Neuronal stem cell (in vitro differentiated cells): ENCODE measurements around the gene WWP2.

Experiments
- DNase-seq: peaks from one replicate; pipeline ENCODE4 v3.0.0-alpha.2; 2013; ENCODE audit warnings: low spot score
- H2AFZ ChIP-seq: one replicate; pipeline ENCODE4 v1.6.1; 2013; ENCODE audit warnings: mild to moderate bottlenecking, low read length, inconsistent platforms
- H2AK5ac ChIP-seq: 2 replicates; pipeline ENCODE4 v1.6.1; 2013; ENCODE audit warnings: low read depth, mild to moderate bottlenecking, inconsistent platforms, low read length, moderate library complexity, mixed read lengths
- H2BK120ac ChIP-seq: 2 replicates; pipeline ENCODE4 v1.6.1; 2013; ENCODE audit warnings: low read depth, mild to moderate bottlenecking, inconsistent platforms, low read length, moderate library complexity, mixed read lengths
- H2BK12ac ChIP-seq: one replicate; pipeline ENCODE4 v1.6.1; 2013; ENCODE audit warnings: low read length, inconsistent platforms
- H2BK15ac ChIP-seq: 2 replicates; pipeline ENCODE4 v1.6.1; 2013; ENCODE audit warnings: mild to moderate bottlenecking, low read length, inconsistent platforms, mixed read lengths
- H2BK5ac ChIP-seq: one replicate; pipeline ENCODE4 v1.6.1; 2013; ENCODE audit warnings: inconsistent platforms, mild to moderate bottlenecking, low read length, moderate library complexity
- H3K14ac ChIP-seq: one replicate; pipeline ENCODE4 v1.6.1; 2013; ENCODE audit warnings: low read length, inconsistent platforms
- H3K18ac ChIP-seq: 2 replicates; pipeline ENCODE4 v1.6.1; 2013; ENCODE audit warnings: low read length, inconsistent platforms
- H3K23ac ChIP-seq: 2 replicates; pipeline ENCODE4 v1.6.1; 2013; ENCODE audit warnings: low read depth, mild to moderate bottlenecking, mixed read lengths, low read length, inconsistent platforms; ENCODE audit not compliant: poor library complexity
- H3K27ac ChIP-seq: replicated peaks from 3 replicates; pipeline ENCODE4 v1.5.1; 2013; ENCODE audit warnings: low read length, inconsistent platforms
- H3K27me3 ChIP-seq, 3 experiments: 2 replicates each; pipeline ENCODE4 v1.6.1; 2013; ENCODE audit warnings: low read length in 3 of 3, mild to moderate bottlenecking in 2 of 3, inconsistent platforms in 1 of 3, low read depth in 1 of 3, mixed read lengths in 1 of 3, moderate library complexity in 1 of 3; ENCODE audit not compliant: control insufficient read depth in 3 of 3, insufficient read depth in 3 of 3
- H3K36me3 ChIP-seq, 2 donors: replicated peaks in 1 of 2; 2 replicates each; pipeline ENCODE4 v1.6.1; 2013; ENCODE audit warnings: low read length in 2 of 2; ENCODE audit not compliant: control insufficient read depth in 2 of 2, insufficient read depth in 2 of 2
- H3K4ac ChIP-seq: 2 replicates; pipeline ENCODE4 v1.6.1; 2013; ENCODE audit warnings: inconsistent platforms, mild to moderate bottlenecking, low read length, moderate library complexity
- H3K4me1 ChIP-seq, 2 donors: 1 replicate in 1 of 2; 2 replicates in 1 of 2; pipeline ENCODE4 v1.6.1; 2013; ENCODE audit warnings: low read length in 2 of 2, low read depth in 1 of 2; ENCODE audit not compliant: control insufficient read depth in 2 of 2, insufficient read depth in 1 of 2
- H3K4me2 ChIP-seq: one replicate; pipeline ENCODE4 v1.6.1; 2013; ENCODE audit warnings: mild to moderate bottlenecking, low read length, inconsistent platforms; ENCODE audit not compliant: insufficient read depth, poor library complexity, severe bottlenecking
- H3K4me3 ChIP-seq, 2 donors: 2 replicates each; pipeline ENCODE4 v1.5.1; 2013; ENCODE audit warnings: low read length in 2 of 2, mild to moderate bottlenecking in 2 of 2, inconsistent platforms in 1 of 2, moderate library complexity in 1 of 2
- H3K79me1 ChIP-seq: one replicate; pipeline ENCODE4 v1.6.1; 2013; ENCODE audit warnings: low read depth, mild to moderate bottlenecking, inconsistent platforms, low read length, moderate library complexity
- H3K9ac ChIP-seq: one replicate; pipeline ENCODE4 v1.6.1; 2013; ENCODE audit warnings: mild to moderate bottlenecking, low read depth, low read length, inconsistent platforms; ENCODE audit not compliant: poor library complexity
- H3K9me3 ChIP-seq, 2 donors: replicated peaks in 1 of 2; 2 replicates each; pipeline versions ENCODE3 to v1.6.1; 2013; ENCODE audit warnings: low read length in 2 of 2, mild to moderate bottlenecking in 2 of 2, inconsistent platforms in 1 of 2, low read depth in 1 of 2, mixed read lengths in 1 of 2, moderate library complexity in 1 of 2; ENCODE audit not compliant: control insufficient read depth in 2 of 2, insufficient read depth in 1 of 2
- H4K8ac ChIP-seq: one replicate; pipeline ENCODE4 v1.6.1; 2013; ENCODE audit warnings: low read depth, mild to moderate bottlenecking, inconsistent platforms, low read length, moderate library complexity
- H4K91ac ChIP-seq: one replicate; pipeline ENCODE4 v1.6.1; 2013; ENCODE audit warnings: low read length, low read depth, mild to moderate bottlenecking, inconsistent platforms; ENCODE audit not compliant: poor library complexity
- whole genome bisulfite sequencing, 2 donors: extraction: QIAGEN DNeasy Blood & Tissue Kit; methylation state at CpG; one replicate each; pipeline ENCODE4 v1.1.7; 2013; ENCODE audit warnings: missing lambda C conversion rate in 2 of 2, mixed read lengths in 1 of 2; ENCODE audit not compliant: insufficient read length in 2 of 2, insufficient replicate concordance in 1 of 2; ENCODE audit errors: extremely low coverage in 2 of 2; 5-methylcytosine and 5-hydroxymethylcytosine counted together

WWP2 gene

DNA sequence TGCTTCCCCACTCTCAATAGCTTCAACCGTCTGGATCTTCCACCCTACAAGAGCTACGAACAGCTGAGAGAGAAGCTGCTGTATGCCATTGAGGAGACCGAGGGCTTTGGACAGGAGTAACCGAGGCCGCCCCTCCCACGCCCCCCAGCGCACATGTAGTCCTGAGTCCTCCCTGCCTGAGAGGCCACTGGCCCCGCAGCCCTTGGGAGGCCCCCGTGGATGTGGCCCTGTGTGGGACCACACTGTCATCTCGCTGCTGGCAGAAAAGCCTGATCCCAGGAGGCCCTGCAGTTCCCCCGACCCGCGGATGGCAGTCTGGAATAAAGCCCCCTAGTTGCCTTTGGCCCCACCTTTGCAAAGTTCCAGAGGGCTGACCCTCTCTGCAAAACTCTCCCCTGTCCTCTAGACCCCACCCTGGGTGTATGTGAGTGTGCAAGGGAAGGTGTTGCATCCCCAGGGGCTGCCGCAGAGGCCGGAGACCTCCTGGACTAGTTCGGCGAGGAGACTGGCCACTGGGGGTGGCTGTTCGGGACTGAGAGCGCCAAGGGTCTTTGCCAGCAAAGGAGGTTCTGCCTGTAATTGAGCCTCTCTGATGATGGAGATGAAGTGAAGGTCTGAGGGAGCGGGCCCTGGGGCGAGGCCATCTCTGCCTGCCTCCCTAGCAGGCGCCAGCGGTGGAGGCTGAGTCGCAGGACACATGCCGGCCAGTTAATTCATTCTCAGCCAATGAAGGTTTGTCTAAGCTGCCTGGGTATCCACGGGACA is 177.9 kb downstream of the WWP2 start:
- DNase-seq, result no peak
- Histone ChIP-seq H4K8ac (no peak overlapping the region), H3K4me3 (no peak overlapping the region), H3K23ac (peak overlapping the region; percentile 25), H2BK120ac (no peak overlapping the region), H3K27me3 (no peaks in the 10 kb centered on the region), H2BK5ac (peak overlapping the region; percentile 53), H3K18ac (peak overlapping the region; percentile 17), H3K9ac (no peak overlapping the region), H2AFZ (no peak overlapping the region), H3K14ac (no peak overlapping the region), H3K36me3 (peaks cover 27 to 54% of the 10 kb centered on the region in 2 donors), H3K4me2 (no peak overlapping the region), H4K91ac (no peak overlapping the region), H3K4me1 (peaks cover 21 to 25% of the 10 kb centered on the region in 2 donors), H3K27ac (no peak overlapping the region), H2AK5ac (peak overlapping the region; percentile 10), H3K79me1 (no peaks in the 10 kb centered on the region), H2BK12ac (no peak overlapping the region), H3K4ac (no peak overlapping the region), H3K9me3 (no peaks in the 10 kb centered on the region), H2BK15ac (no peak overlapping the region)
- no CpG with 5 or more reads among the region's 26 CpGs for WGBS, 2 donors

GRCh38 chr16:69940676-69941075 is 178.5 kb downstream of the WWP2 start:
- no peaks in the 10 kb centered on the region for H3K9me3 ChIP-seq
- H2BK5ac ChIP-seq, result peak overlapping the region; percentile 53
- no peak overlapping the region for H2BK120ac ChIP-seq
- H4K91ac ChIP-seq, result no peak overlapping the region
- H3K9ac ChIP-seq, result no peak overlapping the region
- no peak overlapping the region for H3K23ac ChIP-seq
- no peaks in the 10 kb centered on the region for H3K79me1 ChIP-seq
- no peak overlapping the region for H3K14ac ChIP-seq
- no CpG with 5 or more reads among the region's 13 CpGs for WGBS, 2 donors
- no peak overlapping the region for H3K4me2 ChIP-seq
- H3K36me3 ChIP-seq, result peaks cover 25 to 52% of the 10 kb centered on the region in 2 donors
- no peak overlapping the region for H3K4ac ChIP-seq
- H3K4me1 ChIP-seq, result peaks cover 21 to 25% of the 10 kb centered on the region in 2 donors
- peak overlapping the region; percentile 97 for H2BK15ac ChIP-seq
- H2BK12ac ChIP-seq, result no peak overlapping the region
- no peak for DNase-seq
- H2AK5ac ChIP-seq, result peak overlapping the region; percentile 74
- H3K18ac ChIP-seq, result peak overlapping the region; percentile 71
- H3K4me3 ChIP-seq, result no peak overlapping the region
- H2AFZ ChIP-seq, result no peak overlapping the region
- no peak overlapping the region for H3K27ac ChIP-seq
- no peak overlapping the region for H4K8ac ChIP-seq
- H3K27me3 ChIP-seq, result no peaks in the 10 kb centered on the region

DNA sequence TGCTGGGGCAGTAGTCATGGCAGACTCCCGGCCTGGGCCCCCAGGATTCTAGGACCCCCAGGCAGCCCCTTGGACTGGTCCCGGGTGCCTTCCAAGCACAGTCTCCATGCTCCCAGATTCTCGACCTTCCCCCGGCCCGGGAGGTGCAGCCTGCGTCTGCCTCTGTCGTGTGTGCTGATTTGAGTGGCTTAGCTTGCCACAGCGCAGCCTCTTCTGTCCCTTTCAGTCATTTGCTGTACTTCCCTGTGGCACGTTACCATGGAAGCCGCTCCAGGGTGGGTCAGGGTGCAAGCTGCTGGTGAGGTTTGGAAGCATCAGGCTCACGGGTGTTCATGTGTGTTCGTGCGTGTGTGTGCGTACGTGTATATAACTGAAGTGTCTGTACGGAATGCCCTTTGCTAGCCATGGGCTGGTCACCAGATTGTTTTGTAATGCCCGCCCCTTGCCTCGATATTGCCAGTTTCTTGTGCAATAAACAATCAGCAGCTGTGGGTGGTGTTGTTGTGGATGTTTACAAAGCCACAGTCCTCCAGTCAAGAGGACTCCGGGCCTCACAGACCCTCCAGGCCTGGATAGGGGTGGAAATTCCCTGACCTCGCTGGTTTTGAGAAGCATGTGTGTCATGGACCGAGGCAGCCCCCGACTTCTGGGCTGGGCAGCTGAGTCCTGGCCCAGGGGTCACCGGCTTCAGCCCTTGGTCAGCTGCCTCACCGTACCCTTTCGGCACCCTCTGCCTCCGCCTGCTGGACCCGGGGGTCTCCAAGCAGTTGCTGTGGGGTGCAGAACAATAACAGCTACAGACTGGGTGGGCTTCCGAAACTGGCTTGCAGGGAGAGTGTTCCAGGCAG is 179.3 kb downstream of the WWP2 start:
- Histone ChIP-seq H3K27ac (no peak overlapping the region), H4K8ac (no peak overlapping the region), H3K4me3 (no peak overlapping the region), H4K91ac (peak overlapping the region; percentile 75), H3K4ac (peak overlapping the region; percentile 85), H2BK12ac (peak overlapping the region; percentile 97), H3K18ac (peak overlapping the region; percentile 23), H2AFZ (no peak overlapping the region), H3K9me3 (no peaks in the 10 kb centered on the region), H3K79me1 (no peaks in the 10 kb centered on the region), H3K23ac (no peak overlapping the region), H3K9ac (peak overlapping the region; percentile 60), H3K4me2 (no peak overlapping the region), H3K27me3 (no peaks in the 10 kb centered on the region), H2BK5ac (peak overlapping the region; percentile 53), H3K36me3 (peaks cover 21 to 44% of the 10 kb centered on the region in 2 donors), H2AK5ac (peak overlapping the region; percentile 99), H2BK15ac (peak overlapping the region; percentile 97), H2BK120ac (peak overlapping the region; percentile 83), H3K4me1 (peaks cover 21 to 25% of the 10 kb centered on the region in 2 donors), H3K14ac (peak overlapping the region; percentile 41)
- WGBS, 2 donors, result no CpG with 5 or more reads among the region's 28 CpGs
- DNase-seq, result no peak

DNA sequence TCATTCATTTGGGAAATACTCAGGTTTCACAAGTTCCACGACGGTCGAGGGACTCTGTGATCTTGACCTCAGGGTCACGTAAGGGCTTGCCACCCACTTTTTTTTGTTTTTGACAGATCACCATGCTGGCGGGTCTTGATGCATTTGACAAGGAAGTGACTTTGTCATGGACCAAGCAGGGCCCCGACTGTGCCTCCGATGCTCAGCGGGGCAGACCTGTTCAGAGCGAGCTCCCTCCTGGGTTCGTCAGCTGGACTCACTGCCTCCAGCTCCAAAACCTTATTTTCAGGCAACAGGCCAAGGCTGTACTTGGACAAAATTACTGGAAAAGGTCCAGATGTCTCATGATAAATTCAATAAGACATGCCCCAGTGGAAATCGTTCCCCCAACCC is 180.0 kb downstream of the WWP2 start:
- H3K4me1 ChIP-seq, result peaks cover 21 to 25% of the 10 kb centered on the region in 2 donors
- no peak overlapping the region for H3K4ac ChIP-seq
- no peaks in the 10 kb centered on the region for H3K79me1 ChIP-seq
- peak overlapping the region; percentile 92 for H2BK12ac ChIP-seq
- no peak for DNase-seq
- H3K14ac ChIP-seq, result no peak overlapping the region
- no peak overlapping the region for H3K4me3 ChIP-seq
- no peak overlapping the region for H3K23ac ChIP-seq
- no peaks in the 10 kb centered on the region for H3K27me3 ChIP-seq
- H2BK120ac ChIP-seq, result peak overlapping the region; percentile 17
- H2BK5ac ChIP-seq, result no peak overlapping the region
- no peaks in the 10 kb centered on the region for H3K9me3 ChIP-seq
- H2AFZ ChIP-seq, result no peak overlapping the region
- H2AK5ac ChIP-seq, result peak overlapping the region; percentile 53
- no peak overlapping the region for H4K8ac ChIP-seq
- H3K18ac ChIP-seq, result peak overlapping the region; percentile 86
- H4K91ac ChIP-seq, result no peak overlapping the region
- no CpG with 5 or more reads among the region's 11 CpGs for WGBS, 2 donors
- H3K36me3 ChIP-seq, result peaks cover 15 to 38% of the 10 kb centered on the region in 2 donors
- H2BK15ac ChIP-seq, result no peak overlapping the region
- H3K27ac ChIP-seq, result no peak overlapping the region
- no peak overlapping the region for H3K4me2 ChIP-seq
- H3K9ac ChIP-seq, result no peak overlapping the region
